ENCODE data around the gene DAAM1. TPM values are rescaled to one million over a fixed set of nuclear protein-coding genes. Genes with fewer than 3 reads are reported as not detected.

Gene DAAM1
- polyA plus RNA-seq, 1 of the 3 experiments (the other 2 are of a cell fraction), result 5.1 TPM

DNA sequence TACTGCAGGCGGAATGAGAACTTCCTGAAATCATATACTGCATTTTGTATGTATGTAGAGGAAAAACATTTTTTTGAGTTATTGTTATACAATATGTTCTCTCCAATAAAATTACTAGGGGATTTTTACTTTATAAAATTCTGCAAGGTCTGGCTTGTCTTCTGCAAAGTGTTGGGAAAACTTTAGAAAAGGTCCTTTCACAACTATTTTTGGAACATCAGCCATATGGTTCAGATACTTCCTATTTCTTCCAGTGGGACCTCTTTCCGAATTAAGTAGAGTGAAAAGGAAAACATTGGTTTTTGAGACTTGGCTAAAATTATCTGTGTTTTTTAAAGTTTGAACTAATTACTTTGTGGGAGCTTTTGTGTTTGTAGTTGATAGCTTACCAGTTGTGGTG, 52.7 kb downstream of the DAAM1 start:
- TF ChIP-seq, protein P1, sequence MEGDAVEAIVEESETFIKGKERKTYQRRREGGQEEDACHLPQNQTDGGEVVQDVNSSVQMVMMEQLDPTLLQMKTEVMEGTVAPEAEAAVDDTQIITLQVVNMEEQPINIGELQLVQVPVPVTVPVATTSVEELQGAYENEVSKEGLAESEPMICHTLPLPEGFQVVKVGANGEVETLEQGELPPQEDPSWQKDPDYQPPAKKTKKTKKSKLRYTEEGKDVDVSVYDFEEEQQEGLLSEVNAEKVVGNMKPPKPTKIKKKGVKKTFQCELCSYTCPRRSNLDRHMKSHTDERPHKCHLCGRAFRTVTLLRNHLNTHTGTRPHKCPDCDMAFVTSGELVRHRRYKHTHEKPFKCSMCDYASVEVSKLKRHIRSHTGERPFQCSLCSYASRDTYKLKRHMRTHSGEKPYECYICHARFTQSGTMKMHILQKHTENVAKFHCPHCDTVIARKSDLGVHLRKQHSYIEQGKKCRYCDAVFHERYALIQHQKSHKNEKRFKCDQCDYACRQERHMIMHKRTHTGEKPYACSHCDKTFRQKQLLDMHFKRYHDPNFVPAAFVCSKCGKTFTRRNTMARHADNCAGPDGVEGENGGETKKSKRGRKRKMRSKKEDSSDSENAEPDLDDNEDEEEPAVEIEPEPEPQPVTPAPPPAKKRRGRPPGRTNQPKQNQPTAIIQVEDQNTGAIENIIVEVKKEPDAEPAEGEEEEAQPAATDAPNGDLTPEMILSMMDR (IDR thresholded peaks at IDR 0.05), result no peak
- TF ChIP-seq, protein P2, sequence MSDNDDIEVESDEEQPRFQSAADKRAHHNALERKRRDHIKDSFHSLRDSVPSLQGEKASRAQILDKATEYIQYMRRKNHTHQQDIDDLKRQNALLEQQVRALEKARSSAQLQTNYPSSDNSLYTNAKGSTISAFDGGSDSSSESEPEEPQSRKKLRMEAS (IDR thresholded peaks at IDR 0.05; ENCODE audit: low read depth), result no peak
- TF ChIP-seq FOXJ3 (CRISPR knock-in tag; IDR thresholded peaks at IDR 0.05), result no peak

DNA sequence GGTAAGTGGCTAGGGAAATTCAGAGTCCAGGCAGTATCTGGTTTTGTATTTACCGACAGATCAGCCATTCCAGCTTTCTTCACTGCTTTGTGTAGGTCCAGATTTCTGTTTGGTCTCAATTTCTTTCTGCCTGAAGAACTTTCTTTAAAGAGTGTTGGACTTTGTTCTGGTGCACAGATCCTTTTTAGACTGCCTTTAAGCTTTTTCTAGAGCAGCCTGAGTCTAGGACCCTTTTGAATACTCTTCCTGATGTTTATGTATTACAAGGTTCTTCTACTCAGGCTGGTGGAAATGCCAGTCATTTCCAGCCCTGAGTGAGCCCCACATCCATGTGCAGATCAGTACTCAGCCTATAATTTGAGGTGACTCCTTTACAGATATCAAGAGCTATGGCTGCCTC, 54.7 kb downstream of the DAAM1 start:
- H3K4me3 ChIP-seq (ENCODE audit: low read depth in 2 of 2, low read length in 1 of 2), result no peak overlapping the region
- H3K27me3 ChIP-seq (ENCODE audit: insufficient read depth), result no peaks in the 10 kb centered on the region
- no peak overlapping the region for H3K4me2 ChIP-seq
- peaks cover 16% of the 10 kb centered on the region for H3K79me2 ChIP-seq (ENCODE audit: insufficient read depth)
- H3K9me3 ChIP-seq, result 0 out of 2 replicates have a peak, but pooled peaks cover 8% of the 10 kb centered on the region
- CTCF ChIA-PET, result no interaction called here
- H2AFZ ChIP-seq (ENCODE audit: low read depth), result no peak overlapping the region
- DNase-seq, result no peak
- no peaks in the 10 kb centered on the region for H3F3A ChIP-seq (replicated peaks; ENCODE audit: insufficient read depth)
- H3K9me2 ChIP-seq, result no peaks in the 10 kb centered on the region
- no peak overlapping the region for H3K27ac ChIP-seq (ENCODE audit: low read depth in 2 of 2, low read length in 1 of 2)
- H3K36me3 ChIP-seq (replicated peaks in 1 of 2; ENCODE audit: control insufficient read depth in 1 of 2, insufficient read depth in 2 of 2, low read length in 1 of 2), result no peaks in the 10 kb centered on the region
- TF ChIP-seq CHD2 (IDR thresholded peaks at IDR 0.05; ENCODE audit: low read length, partially characterized antibody) (no peak), RFX5 (IDR thresholded peaks at IDR 0.05; ENCODE audit: low read length) (no peak), RCOR1 (IDR thresholded peaks at IDR 0.05; ENCODE audit: low read length) (no peak), TCF12 (IDR thresholded peaks at IDR 0.05) (no peak), SIN3A (IDR thresholded peaks at IDR 0.05; ENCODE audit: borderline replicate concordance, low read depth, low read length) (no peak), FOXM1 (IDR thresholded peaks at IDR 0.05; ENCODE audit: low read depth) (no peak), MXI1 (IDR thresholded peaks at IDR 0.05; ENCODE audit: low read depth, low read length) (no peak), GATA2 (CRISPR knock-in tag; IDR thresholded peaks at IDR 0.05) (no peak), RAD21 (IDR thresholded peaks at IDR 0.05; ENCODE audit: low read length) (no peak), ELF1 (IDR thresholded peaks at IDR 0.05) (no peak), IRF3 (IDR thresholded peaks at IDR 0.05; ENCODE audit: low read depth, low read length) (no peak), FOSL2 (IDR thresholded peaks at IDR 0.05; ENCODE audit: borderline replicate concordance, low read depth) (no peak), GABPA (IDR thresholded peaks at IDR 0.05; ENCODE audit: low read depth) (no peak)
- POLR2A ChIA-PET, result no interaction called here
- no peaks in the 10 kb centered on the region for H4K20me1 ChIP-seq (ENCODE audit: insufficient read depth)
- peaks cover 0 to 5% of the 10 kb centered on the region in 2 experiments; a peak in 2 of 4 replicates for H3K4me1 ChIP-seq (ENCODE audit: control insufficient read depth in 1 of 2, insufficient read depth in 2 of 2, low read depth in 1 of 2, low read length in 1 of 2)
- H3K9ac ChIP-seq, result no peak overlapping the region
- 100% methylated on average over 1 of the region's 1 CpG for WGBS (ENCODE audit: low lambda C conversion rate)

More for the DNA sequence above, 52.7 kb downstream of the DAAM1 start:
- Histone ChIP-seq H3K9ac (no peak overlapping the region), H3K27ac (ENCODE audit: low read depth in 2 of 2, low read length in 1 of 2) (no peak overlapping the region), H3K4me1 (ENCODE audit: control insufficient read depth in 1 of 2, insufficient read depth in 2 of 2, low read depth in 1 of 2, low read length in 1 of 2) (peaks cover 0 to 15% of the 10 kb centered on the region in 2 experiments; a peak in 2 of 4 replicates), H3K9me3 (0 out of 2 replicates have a peak, but pooled peaks cover under 1% of the 10 kb centered on the region), H3F3A (replicated peaks; ENCODE audit: insufficient read depth) (no peaks in the 10 kb centered on the region), H3K9me2 (no peaks in the 10 kb centered on the region), H3K4me3 (ENCODE audit: low read depth in 2 of 2, low read length in 1 of 2) (no peak overlapping the region), H2AFZ (ENCODE audit: low read depth) (no peak overlapping the region), H3K36me3 (replicated peaks in 1 of 2; ENCODE audit: control insufficient read depth in 1 of 2, insufficient read depth in 2 of 2, low read length in 1 of 2) (no peaks in the 10 kb centered on the region), H3K4me2 (no peak overlapping the region), H3K27me3 (ENCODE audit: insufficient read depth) (no peaks in the 10 kb centered on the region), H4K20me1 (ENCODE audit: insufficient read depth) (no peaks in the 10 kb centered on the region), H3K79me2 (ENCODE audit: insufficient read depth) (peaks cover 9% of the 10 kb centered on the region)
- no peak for DNase-seq
- CTCF ChIA-PET, result no interaction called here
- 86% methylated on average over 2 of the region's 2 CpGs for WGBS (ENCODE audit: low lambda C conversion rate)
- POLR2A ChIA-PET, result no interaction called here
